IgD-negative memory B cell (primary cell): Measurements from ENCODE around the gene ALCAM. TPM values are rescaled to one million over a fixed set of nuclear protein-coding genes. Genes with fewer than 3 reads are reported as not detected.

Experiments
- H3K27ac Mint-ChIP-seq, 3 donors: one replicate each; pipeline ENCODE4 v1.8.0; 2020 to 2022; ENCODE audit warnings: mild to moderate bottlenecking in 3 of 3, mixed read lengths in 3 of 3, moderate library complexity in 1 of 3
- H3K27me3 Mint-ChIP-seq: one replicate; pipeline ENCODE4 v1.8.0; 2021; ENCODE audit warnings: mixed read lengths
- H3K36me3 Mint-ChIP-seq: one replicate; pipeline ENCODE4 v1.8.0; 2020; ENCODE audit warnings: mild to moderate bottlenecking, mixed read lengths
- H3K4me1 Mint-ChIP-seq, 3 donors: one replicate each; pipeline ENCODE4 v1.8.0; 2020 to 2022; ENCODE audit warnings: mixed read lengths in 3 of 3, mild to moderate bottlenecking in 1 of 3
- H3K4me3 Mint-ChIP-seq, 4 donors: one replicate each; pipeline ENCODE4 v1.8.0; 2020 to 2022; ENCODE audit warnings: mild to moderate bottlenecking in 4 of 4, mixed read lengths in 4 of 4, moderate library complexity in 3 of 4
- H3K9me3 Mint-ChIP-seq, 3 donors: one replicate each; pipeline ENCODE4 v1.8.0; 2020 to 2021; ENCODE audit warnings: mixed read lengths in 3 of 3, mild to moderate bottlenecking in 1 of 3
- polyA plus RNA-seq: library from polyadenylated mRNA; unstranded; fragments of 300-500 nt; fragmentation: Illumina TruSeq; gene quantifications from one replicate; pipeline ENCODE4 v1.2.3, GENCODE V29; 2021

Gene ALCAM
- polyA plus RNA-seq, 1 donor from 2014 or later = 17.4 TPM

GRCh38 chr3:105449414-105449813, 82.7 kb downstream of the ALCAM start:
- Mint-ChIP-seq H3K4me3 (no peak overlapping the region), H3K9me3 (peaks cover 0 to 6% (median 3%) of the 10 kb centered on the region in 3 donors), H3K4me1 (peaks cover 0 to 10% (median 6%) of the 10 kb centered on the region in 3 donors), H3K36me3 (peaks cover 4% of the 10 kb centered on the region), H3K27me3 (no peaks in the 10 kb centered on the region), H3K27ac (no peak overlapping the region)

- H3K9me3 Mint-ChIP-seq = peaks cover 0 to 6% (median 0%) of the 10 kb centered on the region in 3 donors
- H3K27me3 Mint-ChIP-seq = no peaks in the 10 kb centered on the region
- peaks cover 22 to 30% (median 27%) of the 10 kb centered on the region in 3 donors for H3K4me1 Mint-ChIP-seq
- H3K36me3 Mint-ChIP-seq = peaks cover 8% of the 10 kb centered on the region
- no peak overlapping the region for H3K27ac Mint-ChIP-seq
- H3K4me3 Mint-ChIP-seq = no peak overlapping the region
Measured at GRCh38 chr3:105456017-105456416, 89.3 kb downstream of the ALCAM start.

DNA sequence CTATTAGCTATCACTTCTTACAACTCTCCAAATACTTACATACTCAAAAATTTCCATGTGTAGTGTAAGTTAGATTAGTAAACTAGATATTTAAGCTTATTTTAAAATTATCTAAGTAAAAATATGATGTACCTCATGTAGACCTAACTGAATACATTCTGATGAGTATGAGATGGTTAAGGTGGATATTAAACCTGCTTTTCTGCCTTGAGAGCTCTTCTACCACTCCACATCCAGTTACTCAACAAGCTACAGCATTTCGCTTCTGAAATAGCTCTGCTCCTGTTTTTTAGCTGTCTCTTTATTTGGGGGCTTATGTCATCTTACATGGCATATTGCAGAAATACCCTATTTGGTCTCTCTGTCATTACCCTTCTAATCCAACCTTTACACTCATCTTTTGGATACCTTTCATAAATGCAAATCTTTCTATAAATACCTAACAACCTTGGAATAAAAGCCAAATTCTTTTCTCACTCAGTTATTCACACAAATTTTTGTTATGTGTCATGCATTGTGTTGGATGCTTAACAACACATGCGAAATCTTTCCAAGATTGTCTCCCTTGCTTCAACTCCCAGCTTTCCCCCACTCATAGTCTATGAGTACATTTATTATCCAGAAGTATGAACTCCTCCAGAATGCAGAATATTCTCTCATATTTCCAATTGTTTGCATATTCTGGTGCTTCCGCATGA, 92.0 kb downstream of the ALCAM start:
- H3K9me3 Mint-ChIP-seq = no peaks in the 10 kb centered on the region
- H3K27ac Mint-ChIP-seq = no peak overlapping the region
- H3K36me3 Mint-ChIP-seq = peaks cover 4% of the 10 kb centered on the region
- peaks cover 21 to 30% (median 27%) of the 10 kb centered on the region in 3 donors for H3K4me1 Mint-ChIP-seq
- H3K4me3 Mint-ChIP-seq = no peak overlapping the region
- no peaks in the 10 kb centered on the region for H3K27me3 Mint-ChIP-seq

- Mint-ChIP-seq H3K36me3 (peaks cover 4% of the 10 kb centered on the region), H3K4me1 (peaks cover 22 to 30% (median 27%) of the 10 kb centered on the region in 3 donors), H3K4me3 (peak overlapping the region in 1 of 4 donors; percentile 12), H3K27me3 (no peaks in the 10 kb centered on the region), H3K27ac (no peak overlapping the region), H3K9me3 (no peaks in the 10 kb centered on the region)
Measured at GRCh38 chr3:105459566-105460290, 93.0 kb downstream of the ALCAM start.

DNA sequence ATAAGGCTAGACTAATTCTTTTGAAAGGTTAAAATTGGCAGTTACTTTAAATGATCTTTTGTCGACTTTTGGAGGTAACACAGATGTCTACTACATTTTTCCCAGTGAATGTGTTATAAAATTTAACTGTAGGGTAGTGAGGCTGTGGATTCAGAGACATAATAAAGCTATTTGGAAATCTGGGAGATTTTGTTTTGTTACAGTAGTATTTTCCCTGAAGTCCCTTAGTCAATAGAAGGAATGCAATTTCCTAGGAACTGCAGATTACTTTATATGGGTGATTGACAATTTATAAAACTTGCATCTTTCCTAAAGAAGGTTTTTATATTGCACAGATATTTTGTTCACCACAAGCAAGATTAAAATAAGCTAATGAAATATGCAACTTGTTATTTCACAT, 96.9 kb downstream of the ALCAM start:
- H3K36me3 Mint-ChIP-seq = peaks cover 2% of the 10 kb centered on the region
- H3K9me3 Mint-ChIP-seq = no peaks in the 10 kb centered on the region
- no peak overlapping the region for H3K4me3 Mint-ChIP-seq
- peaks cover 19 to 24% (median 20%) of the 10 kb centered on the region in 3 donors for H3K4me1 Mint-ChIP-seq
- H3K27ac Mint-ChIP-seq = no peak overlapping the region
- no peaks in the 10 kb centered on the region for H3K27me3 Mint-ChIP-seq

- H3K27me3 Mint-ChIP-seq = no peaks in the 10 kb centered on the region
- H3K4me1 Mint-ChIP-seq = peaks cover 5 to 11% (median 5%) of the 10 kb centered on the region in 3 donors
- peaks cover 2% of the 10 kb centered on the region for H3K36me3 Mint-ChIP-seq
- H3K9me3 Mint-ChIP-seq = no peaks in the 10 kb centered on the region
- H3K27ac Mint-ChIP-seq = no peak overlapping the region
- H3K4me3 Mint-ChIP-seq = no peak overlapping the region
Measured at GRCh38 chr3:105465251-105465853, 98.6 kb downstream of the ALCAM start.

DNA sequence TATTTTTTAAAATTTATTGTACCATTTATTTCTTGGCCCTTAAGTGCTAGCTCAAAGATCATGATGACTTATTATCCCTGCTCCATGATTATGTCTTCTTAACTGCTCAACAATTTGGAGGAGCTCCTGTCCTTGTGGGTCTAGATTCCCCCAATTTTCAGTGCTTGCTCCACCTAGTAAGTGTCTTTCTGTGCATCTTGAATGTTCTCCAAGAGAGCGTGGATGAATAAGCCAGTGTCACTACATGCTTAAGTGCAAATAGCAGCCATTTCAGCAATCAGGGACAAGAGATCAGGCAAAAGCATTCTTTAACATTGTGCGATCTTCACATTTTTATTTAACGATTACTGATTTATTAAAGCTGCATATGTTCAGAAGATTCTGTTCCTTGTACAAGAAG, 99.4 kb downstream of the ALCAM start:
- Mint-ChIP-seq H3K27me3 (no peaks in the 10 kb centered on the region), H3K27ac (no peak overlapping the region), H3K36me3 (peaks cover 2% of the 10 kb centered on the region), H3K4me1 (peaks cover 4 to 14% (median 4%) of the 10 kb centered on the region in 3 donors), H3K4me3 (no peak overlapping the region), H3K9me3 (no peaks in the 10 kb centered on the region)

DNA sequence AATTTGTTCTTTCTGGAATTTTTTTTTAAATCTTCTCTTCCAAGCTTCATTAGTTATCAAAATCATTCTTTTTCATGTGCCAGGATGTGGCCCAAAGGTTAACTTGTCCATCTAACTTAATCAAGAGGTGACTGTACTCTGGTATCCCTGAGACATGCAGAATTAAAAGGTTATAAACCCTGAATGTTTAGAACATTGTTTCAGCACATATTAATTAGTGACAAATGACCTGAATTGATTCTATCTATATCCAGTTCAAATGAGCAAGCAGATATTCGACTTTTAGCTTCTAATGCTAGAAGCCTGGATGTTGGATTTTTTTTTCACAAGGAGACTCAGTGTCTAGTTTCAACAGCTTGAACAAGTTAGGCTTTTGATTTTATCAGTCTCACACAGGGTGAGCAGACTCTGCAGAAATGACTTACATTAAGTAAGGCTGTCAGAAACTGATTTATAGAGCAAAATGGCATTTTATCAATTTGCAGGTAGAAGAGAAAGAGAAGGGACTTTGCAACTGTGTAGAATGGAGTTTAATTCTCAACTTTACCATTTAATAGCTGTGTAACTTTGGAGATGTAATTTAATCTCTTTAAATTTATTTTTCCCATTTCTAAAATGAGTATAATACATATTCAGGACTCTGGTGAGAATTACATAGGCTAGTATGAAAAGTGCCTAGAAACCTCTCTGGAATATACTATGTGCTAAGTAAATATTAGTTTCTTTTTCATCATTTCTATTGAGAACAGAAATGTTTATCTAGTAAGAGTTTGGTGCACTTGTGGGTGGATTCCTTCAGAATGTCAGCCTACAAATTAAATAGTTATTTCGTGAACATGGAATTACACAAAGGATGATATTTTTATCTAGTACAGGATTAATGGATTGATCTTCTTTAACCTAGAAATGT, 100.0 kb downstream of the ALCAM start:
- Mint-ChIP-seq H3K36me3 (peaks cover 2% of the 10 kb centered on the region), H3K9me3 (no peaks in the 10 kb centered on the region), H3K27ac (no peak overlapping the region), H3K4me1 (peaks cover 3 to 14% (median 6%) of the 10 kb centered on the region in 3 donors), H3K4me3 (no peak overlapping the region), H3K27me3 (no peaks in the 10 kb centered on the region)

- peaks cover 0 to 2% (median 0%) of the 10 kb centered on the region in 3 donors for H3K9me3 Mint-ChIP-seq
- H3K4me3 Mint-ChIP-seq = no peak overlapping the region
- peaks cover 3% of the 10 kb centered on the region for H3K36me3 Mint-ChIP-seq
- H3K4me1 Mint-ChIP-seq = peaks cover 10 to 21% (median 18%) of the 10 kb centered on the region in 3 donors
- no peak overlapping the region for H3K27ac Mint-ChIP-seq
- H3K27me3 Mint-ChIP-seq = no peaks in the 10 kb centered on the region
Measured at GRCh38 chr3:105470851-105471250, 104.1 kb downstream of the ALCAM start.

GRCh38 chr3:105473521-105474223, 107.0 kb downstream of the ALCAM start:
- peak overlapping the region in 1 of 4 donors; percentile 71 for H3K4me3 Mint-ChIP-seq
- no peaks in the 10 kb centered on the region for H3K27me3 Mint-ChIP-seq
- H3K4me1 Mint-ChIP-seq = peaks cover 12 to 28% (median 23%) of the 10 kb centered on the region in 3 donors
- H3K27ac Mint-ChIP-seq = peak overlapping the region in 1 of 3 donors; percentile 89
- H3K36me3 Mint-ChIP-seq = peaks cover 14% of the 10 kb centered on the region
- peaks cover 1 to 13% (median 12%) of the 10 kb centered on the region in 3 donors for H3K9me3 Mint-ChIP-seq

- Mint-ChIP-seq H3K9me3 (peaks cover 1 to 12% (median 12%) of the 10 kb centered on the region in 3 donors), H3K27ac (no peak overlapping the region), H3K27me3 (no peaks in the 10 kb centered on the region), H3K36me3 (peaks cover 16% of the 10 kb centered on the region), H3K4me3 (no peak overlapping the region), H3K4me1 (peaks cover 9 to 14% (median 11%) of the 10 kb centered on the region in 3 donors)
Measured at GRCh38 chr3:105480768-105481167, 114.1 kb downstream of the ALCAM start.

DNA sequence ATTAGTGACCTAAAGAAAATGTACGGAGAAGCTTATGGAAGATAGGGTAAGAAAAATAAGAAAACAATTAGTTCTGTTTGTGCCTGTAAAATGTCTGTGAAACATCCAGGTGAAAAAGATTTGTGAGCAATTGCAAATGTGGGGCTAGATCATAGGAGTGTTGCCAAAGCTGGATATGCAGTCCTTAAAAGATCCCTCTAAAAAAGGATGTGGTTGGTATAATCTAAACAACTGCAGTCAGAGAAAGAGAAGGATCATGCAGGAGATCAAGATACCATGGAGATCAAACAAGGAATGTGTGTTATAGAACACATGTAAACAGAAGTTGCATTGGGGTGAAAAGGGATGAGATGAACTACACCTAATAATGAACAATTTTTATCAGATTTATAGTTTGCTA, 116.8 kb downstream of the ALCAM start:
- no peak overlapping the region for H3K27ac Mint-ChIP-seq
- no peaks in the 10 kb centered on the region for H3K27me3 Mint-ChIP-seq
- peaks cover 9% of the 10 kb centered on the region for H3K36me3 Mint-ChIP-seq
- no peak overlapping the region for H3K4me3 Mint-ChIP-seq
- peaks cover 2 to 10% (median 4%) of the 10 kb centered on the region in 3 donors for H3K4me1 Mint-ChIP-seq
- H3K9me3 Mint-ChIP-seq = peaks cover 0 to 8% (median 0%) of the 10 kb centered on the region in 3 donors

- Mint-ChIP-seq H3K27ac (no peak overlapping the region), H3K36me3 (peaks cover 26% of the 10 kb centered on the region), H3K9me3 (peaks cover 6 to 23% (median 16%) of the 10 kb centered on the region in 3 donors), H3K4me1 (peaks cover 1 to 4% (median 3%) of the 10 kb centered on the region in 3 donors), H3K4me3 (no peak overlapping the region), H3K27me3 (no peaks in the 10 kb centered on the region)
Measured at GRCh38 chr3:105490045-105490444, 123.3 kb downstream of the ALCAM start.
